KMS-11 (cell line): ENCODE measurements around the gene CDH26.

Experiments used
- H2AFZ ChIP-seq: fragments of 200-600 bp; sonication (generic); 2 replicates; pipeline ENCODE4 v1.6.1; 2016; ENCODE audit warnings: antibody characterized with exemption, mixed run types, low read depth
- H3K27ac ChIP-seq: fragments of 200-600 bp; sonication (generic); 2 replicates; pipeline ENCODE4 v1.6.1; 2016; ENCODE audit warnings: mild to moderate bottlenecking, mixed run types
- H3K27me3 ChIP-seq: fragments of 200-600 bp; sonication (generic); 2 replicates; pipeline ENCODE4 v1.6.1; 2017; ENCODE audit warnings: mild to moderate bottlenecking, low read depth, mixed run types, moderate library complexity; ENCODE audit not compliant: insufficient read depth
- H3K36me3 ChIP-seq: fragments of 200-600 bp; sonication (generic); 2 replicates; pipeline ENCODE4 v1.6.1; 2017; ENCODE audit warnings: mild to moderate bottlenecking, mixed run types; ENCODE audit not compliant: insufficient read depth
- H3K4me1 ChIP-seq: fragments of 200-600 bp; sonication (generic); 2 replicates; pipeline ENCODE4 v1.6.1; 2016; ENCODE audit warnings: mild to moderate bottlenecking, low read depth, mixed run types; ENCODE audit not compliant: poor library complexity, severe bottlenecking
- H3K4me2 ChIP-seq: fragments of 200-600 bp; sonication (generic); 2 replicates; pipeline ENCODE4 v1.7.0; 2016; ENCODE audit warnings: mild to moderate bottlenecking, mixed run types
- H3K4me3 ChIP-seq: fragments of 200-600 bp; sonication (generic); IDR thresholded peaks from 2 replicates; pipeline ENCODE4 v1.6.1; 2017; ENCODE audit warnings: low read depth, low read length, mixed read lengths; ENCODE audit not compliant: insufficient read depth
- H3K79me2 ChIP-seq: fragments of 200-600 bp; sonication (generic); 2 replicates; pipeline ENCODE4 v1.6.1; 2016; ENCODE audit warnings: low read depth, mixed run types; ENCODE audit not compliant: insufficient read depth
- H3K9ac ChIP-seq: fragments of 200-600 bp; sonication (generic); 2 replicates; pipeline ENCODE4 v1.6.1; 2016; ENCODE audit warnings: mild to moderate bottlenecking, mixed run types
- H4K20me1 ChIP-seq: fragments of 200-600 bp; sonication (generic); 2 replicates; pipeline ENCODE4 v1.6.1; 2016; ENCODE audit warnings: mild to moderate bottlenecking, mixed run types; ENCODE audit not compliant: insufficient read depth
- TF ChIP-seq, protein P1 (sequence below): fragments of 200-600 bp; sonication (generic); conservative IDR thresholded peaks from 2 replicates; pipeline ENCODE4 v1.6.1; 2017; ENCODE audit warnings: low read depth, mild to moderate bottlenecking, antibody characterized with exemption, low read length, moderate library complexity, mixed read lengths

Gene CDH26

DNA sequence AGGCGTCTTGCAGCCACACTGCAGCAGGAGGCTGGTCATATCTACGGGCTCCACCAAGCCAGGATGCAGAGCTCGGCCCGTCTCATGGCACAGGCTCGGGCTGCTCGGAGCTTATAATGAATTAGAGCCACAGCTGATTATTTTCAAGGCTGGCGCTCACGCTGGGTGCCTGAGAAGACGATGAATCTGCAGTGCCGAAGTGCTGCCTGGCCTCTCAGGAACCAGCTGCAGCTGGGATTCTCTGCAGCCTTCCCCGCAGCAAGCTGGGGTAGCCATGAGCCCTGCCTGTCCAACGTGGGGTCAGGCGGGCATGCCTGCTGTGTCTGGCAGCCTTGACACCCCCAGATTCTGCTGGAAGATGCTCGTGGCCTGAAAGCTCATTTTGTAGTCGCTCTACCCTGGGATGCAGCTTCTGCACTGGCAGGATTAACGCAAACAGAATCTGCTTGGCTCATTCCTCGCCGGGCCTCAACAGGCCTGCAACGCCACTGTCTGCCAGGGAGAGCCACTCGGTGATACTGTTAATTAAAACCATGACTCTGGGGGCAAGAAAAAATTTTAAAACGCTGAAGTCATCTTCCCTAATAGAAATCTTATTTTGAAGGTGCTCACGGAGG lies 104.3 kb downstream of the CDH26 start:
- H3K4me3 ChIP-seq, result no peak overlapping the region
- no peaks in the 10 kb centered on the region for H3K79me2 ChIP-seq
- H3K36me3 ChIP-seq, result no peaks in the 10 kb centered on the region
- H3K27ac ChIP-seq, result no peak overlapping the region
- TF ChIP-seq, protein P1, sequence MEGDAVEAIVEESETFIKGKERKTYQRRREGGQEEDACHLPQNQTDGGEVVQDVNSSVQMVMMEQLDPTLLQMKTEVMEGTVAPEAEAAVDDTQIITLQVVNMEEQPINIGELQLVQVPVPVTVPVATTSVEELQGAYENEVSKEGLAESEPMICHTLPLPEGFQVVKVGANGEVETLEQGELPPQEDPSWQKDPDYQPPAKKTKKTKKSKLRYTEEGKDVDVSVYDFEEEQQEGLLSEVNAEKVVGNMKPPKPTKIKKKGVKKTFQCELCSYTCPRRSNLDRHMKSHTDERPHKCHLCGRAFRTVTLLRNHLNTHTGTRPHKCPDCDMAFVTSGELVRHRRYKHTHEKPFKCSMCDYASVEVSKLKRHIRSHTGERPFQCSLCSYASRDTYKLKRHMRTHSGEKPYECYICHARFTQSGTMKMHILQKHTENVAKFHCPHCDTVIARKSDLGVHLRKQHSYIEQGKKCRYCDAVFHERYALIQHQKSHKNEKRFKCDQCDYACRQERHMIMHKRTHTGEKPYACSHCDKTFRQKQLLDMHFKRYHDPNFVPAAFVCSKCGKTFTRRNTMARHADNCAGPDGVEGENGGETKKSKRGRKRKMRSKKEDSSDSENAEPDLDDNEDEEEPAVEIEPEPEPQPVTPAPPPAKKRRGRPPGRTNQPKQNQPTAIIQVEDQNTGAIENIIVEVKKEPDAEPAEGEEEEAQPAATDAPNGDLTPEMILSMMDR, result no peak
- no peaks in the 10 kb centered on the region for H4K20me1 ChIP-seq
- H3K9ac ChIP-seq, result no peak overlapping the region
- no peak overlapping the region for H2AFZ ChIP-seq
- no peak overlapping the region for H3K4me2 ChIP-seq
- no peaks in the 10 kb centered on the region for H3K27me3 ChIP-seq
- no peaks in the 10 kb centered on the region for H3K4me1 ChIP-seq

DNA sequence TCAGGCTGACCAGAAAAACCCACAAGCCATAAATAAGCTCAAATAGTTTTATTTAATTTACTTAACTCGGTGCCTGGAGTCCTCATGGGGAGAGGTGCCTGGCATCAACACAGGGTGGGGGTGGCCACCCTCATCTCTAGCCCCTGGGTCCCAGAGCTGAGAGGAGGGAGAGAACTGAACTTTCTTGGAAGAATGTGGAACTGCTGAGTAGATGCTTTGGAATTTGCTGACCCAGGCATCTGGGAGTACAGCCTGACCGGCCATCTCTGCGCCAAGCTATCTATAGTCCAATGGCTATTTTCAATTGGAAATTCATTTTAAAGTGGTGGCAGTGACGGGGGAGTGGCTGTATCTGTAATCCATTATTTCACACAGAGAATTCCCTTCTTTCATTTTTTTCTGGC lies 104.8 kb downstream of the CDH26 start:
- no peak overlapping the region for H2AFZ ChIP-seq

DNA sequence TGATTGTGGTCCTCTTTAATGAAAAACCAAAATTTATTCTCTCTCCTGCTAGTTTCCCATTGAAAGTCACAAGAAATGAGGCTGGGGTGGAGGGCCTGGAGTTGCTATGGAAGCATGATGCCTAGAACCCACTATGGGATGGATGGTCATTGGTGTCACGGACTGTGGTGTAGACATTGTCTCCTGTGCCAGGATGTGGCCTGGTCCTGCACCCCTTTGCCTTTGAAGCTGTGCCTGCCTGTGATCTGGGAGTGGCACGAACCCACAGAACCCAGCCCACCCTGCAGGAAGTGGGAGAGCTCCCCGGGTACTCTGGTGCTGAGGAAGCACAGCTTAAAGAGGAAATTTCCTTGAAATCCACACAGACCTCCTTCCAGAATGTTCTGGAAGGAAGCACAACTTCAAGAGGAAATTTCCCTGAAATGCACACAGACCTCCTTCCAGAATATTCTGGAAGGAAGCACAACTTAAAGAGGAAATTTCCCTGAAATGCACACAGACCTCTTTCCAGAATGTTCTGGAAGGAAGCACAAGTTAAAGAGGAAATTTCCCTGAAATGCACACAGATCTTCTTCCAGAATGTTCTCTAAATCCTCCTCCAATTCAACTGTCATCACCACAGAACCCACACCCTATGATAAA lies 105.6 kb downstream of the CDH26 start:
- no peaks in the 10 kb centered on the region for H3K36me3 ChIP-seq
- no peak overlapping the region for H3K4me2 ChIP-seq
- H3K27ac ChIP-seq, result no peak overlapping the region
- no peaks in the 10 kb centered on the region for H3K79me2 ChIP-seq
- H3K27me3 ChIP-seq, result no peaks in the 10 kb centered on the region
- TF ChIP-seq, protein P1, result no peak
- no peak overlapping the region for H3K4me3 ChIP-seq
- H3K9ac ChIP-seq, result no peak overlapping the region
- H2AFZ ChIP-seq, result no peak overlapping the region
- no peaks in the 10 kb centered on the region for H4K20me1 ChIP-seq
- no peaks in the 10 kb centered on the region for H3K4me1 ChIP-seq

More for the DNA sequence above, 104.8 kb downstream of the CDH26 start:
- H3K4me2 ChIP-seq, result no peak overlapping the region
- TF ChIP-seq, protein P1, result no peak
- H3K79me2 ChIP-seq, result no peaks in the 10 kb centered on the region
- no peak overlapping the region for H3K4me3 ChIP-seq
- H3K36me3 ChIP-seq, result no peaks in the 10 kb centered on the region
- no peak overlapping the region for H3K27ac ChIP-seq
- no peaks in the 10 kb centered on the region for H3K27me3 ChIP-seq
- H3K9ac ChIP-seq, result no peak overlapping the region
- H4K20me1 ChIP-seq, result no peaks in the 10 kb centered on the region
- H3K4me1 ChIP-seq, result no peaks in the 10 kb centered on the region
